Transverse colon (tissue), 3 donors: Measurements from ENCODE around the gene SCLY.

ENCODE experiments used
- POLR2A ChIP-seq: fragments of 450-650 bp; IDR thresholded peaks from one replicate; pipeline ENCODE4 v1.6.1; 2016; ENCODE audit warnings: antibody characterized with exemption, mild to moderate bottlenecking, moderate library complexity
- TF ChIP-seq, protein P1 (sequence below), 5 experiments: fragments of 200-600 bp in 3 of 5; fragments of 450-650 bp in 2 of 5; sonication (generic) in 3 of 5; IDR thresholded peaks; 1 replicate in 2 of 5; 2 replicates in 3 of 5; pipeline ENCODE4 v1.5.1; 2016 to 2017; ENCODE audit warnings: antibody characterized with exemption in 5 of 5, inconsistent platforms in 3 of 5, mild to moderate bottlenecking in 2 of 5, moderate library complexity in 1 of 5

- TF ChIP-seq, protein P1, sequence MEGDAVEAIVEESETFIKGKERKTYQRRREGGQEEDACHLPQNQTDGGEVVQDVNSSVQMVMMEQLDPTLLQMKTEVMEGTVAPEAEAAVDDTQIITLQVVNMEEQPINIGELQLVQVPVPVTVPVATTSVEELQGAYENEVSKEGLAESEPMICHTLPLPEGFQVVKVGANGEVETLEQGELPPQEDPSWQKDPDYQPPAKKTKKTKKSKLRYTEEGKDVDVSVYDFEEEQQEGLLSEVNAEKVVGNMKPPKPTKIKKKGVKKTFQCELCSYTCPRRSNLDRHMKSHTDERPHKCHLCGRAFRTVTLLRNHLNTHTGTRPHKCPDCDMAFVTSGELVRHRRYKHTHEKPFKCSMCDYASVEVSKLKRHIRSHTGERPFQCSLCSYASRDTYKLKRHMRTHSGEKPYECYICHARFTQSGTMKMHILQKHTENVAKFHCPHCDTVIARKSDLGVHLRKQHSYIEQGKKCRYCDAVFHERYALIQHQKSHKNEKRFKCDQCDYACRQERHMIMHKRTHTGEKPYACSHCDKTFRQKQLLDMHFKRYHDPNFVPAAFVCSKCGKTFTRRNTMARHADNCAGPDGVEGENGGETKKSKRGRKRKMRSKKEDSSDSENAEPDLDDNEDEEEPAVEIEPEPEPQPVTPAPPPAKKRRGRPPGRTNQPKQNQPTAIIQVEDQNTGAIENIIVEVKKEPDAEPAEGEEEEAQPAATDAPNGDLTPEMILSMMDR (IDR thresholded peaks at IDR 0.05), result no peak
- TF ChIP-seq POLR2A, result no peak
Measured at GRCh38 chr2:238148981-238149380, 88.2 kb downstream of the SCLY start.
